Brain microvascular endothelial cell (primary cell): ENCODE results near the gene PLOD1.

Source experiments
- DNase-seq: peaks from one replicate; pipeline ENCODE4 v3.0.0-alpha.2; 2020
- H3K27ac ChIP-seq: fragments of 250-450 bp; sonication (Bioruptor Pico); 2 replicates; pipeline ENCODE4 v1.5.1; 2020; ENCODE audit warnings: mild to moderate bottlenecking, moderate library complexity
- H3K27me3 ChIP-seq: fragments of 250-450 bp; sonication (Bioruptor Pico); replicated peaks from 2 replicates; pipeline ENCODE4 v1.5.1; 2020; ENCODE audit warnings: mild to moderate bottlenecking
- H3K36me3 ChIP-seq: fragments of 250-450 bp; sonication (Bioruptor Pico); replicated peaks from 2 replicates; pipeline ENCODE4 v1.5.1; 2020; ENCODE audit warnings: mild to moderate bottlenecking
- H3K4me3 ChIP-seq: 2 replicates; pipeline ENCODE4 v1.5.1; 2011; ENCODE audit warnings: low read depth, mild to moderate bottlenecking, control low read depth, low read length, moderate library complexity
- CTCF ChIP-seq: IDR thresholded peaks from 2 replicates; pipeline ENCODE4 v1.5.1; 2011; ENCODE audit warnings: low read depth, mild to moderate bottlenecking, moderate library complexity, low read length, control low read depth, inconsistent platforms; ENCODE audit errors: missing control alignments
- in situ Hi-C: cut with HindIII; loops from 2 replicates; pipeline ENCODE4 v1.10.0; 2017; ENCODE audit warnings: low sequenced_read_pairs, low pct_ligation_motif_present

The PLOD1 gene

GRCh38 chr1:11925938-11926292 lies 8.6 kb upstream of the PLOD1 start:
- DNase-seq = no peak
- Histone ChIP-seq H3K4me3 (peak overlapping the region; percentile 56), H3K27me3 (no peaks in the 10 kb centered on the region), H3K36me3 (peaks cover 6% of the 10 kb centered on the region), H3K27ac (no peak overlapping the region)
- no peak for TF ChIP-seq CTCF
- in situ Hi-C loops = no loop called here

GRCh38 chr1:11927866-11928592 lies 6.5 kb upstream of the PLOD1 start:
- no peak for TF ChIP-seq CTCF
- no peak for DNase-seq
- Histone ChIP-seq H3K27me3 (no peaks in the 10 kb centered on the region), H3K27ac (no peak overlapping the region), H3K36me3 (no peaks in the 10 kb centered on the region), H3K4me3 (no peak overlapping the region)
- in situ Hi-C loops = no loop called here

GRCh38 chr1:11929849-11930248 lies 4.7 kb upstream of the PLOD1 start:
- DNase-seq = no peak
- in situ Hi-C loops = no loop called here
- Histone ChIP-seq H3K4me3 (no peak overlapping the region), H3K27me3 (no peaks in the 10 kb centered on the region), H3K36me3 (no peaks in the 10 kb centered on the region), H3K27ac (no peak overlapping the region)
- TF ChIP-seq CTCF = no peak

DNA sequence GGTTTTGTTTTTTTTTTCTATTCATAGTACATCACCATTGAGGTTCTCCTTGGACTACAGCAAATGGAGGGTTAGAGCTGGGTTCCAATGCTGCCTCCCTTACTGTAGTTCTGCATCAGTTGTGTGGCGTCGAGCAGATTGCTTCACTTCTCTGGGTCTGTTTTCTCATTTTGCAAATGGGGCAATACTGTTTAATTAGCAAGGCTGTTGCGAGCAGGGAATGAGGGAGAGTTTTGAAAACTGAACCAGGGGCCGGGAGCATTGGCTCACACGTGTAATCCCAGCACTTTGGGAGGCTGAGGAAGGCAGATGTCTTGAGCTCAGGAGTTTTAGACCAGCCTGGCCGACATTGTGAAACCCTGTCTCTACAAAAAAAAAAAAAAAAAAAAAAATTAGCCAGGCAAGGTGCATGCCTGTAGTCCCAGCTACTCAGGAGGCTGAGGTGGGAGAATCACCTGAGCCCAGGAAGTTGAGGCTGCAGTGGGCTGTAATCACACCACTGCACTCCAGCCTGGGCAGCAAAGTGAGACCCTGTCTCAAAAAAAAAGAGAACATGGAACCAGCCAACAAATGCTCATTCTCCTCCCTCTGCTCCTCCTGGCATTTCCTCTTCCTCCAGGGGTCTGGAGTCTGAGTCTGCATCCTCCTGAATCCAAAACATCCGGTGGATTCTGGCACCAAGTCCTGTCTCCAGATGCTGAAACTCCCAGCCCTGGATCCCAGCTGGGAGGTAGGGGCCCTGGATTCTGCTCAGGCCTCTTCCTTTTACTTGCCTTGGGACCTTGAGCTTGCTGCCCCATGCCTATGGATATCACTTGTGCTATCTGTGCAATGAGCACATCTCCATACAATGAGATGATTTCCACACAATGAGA lies 3.7 kb upstream of the PLOD1 start:
- no peak overlapping the region for H3K4me3 ChIP-seq
- in situ Hi-C loops = no loop called here
- no peak for TF ChIP-seq CTCF
- no peaks in the 10 kb centered on the region for H3K36me3 ChIP-seq
- no peak overlapping the region for H3K27ac ChIP-seq
- DNase-seq = no peak
- no peaks in the 10 kb centered on the region for H3K27me3 ChIP-seq

- Histone ChIP-seq H3K36me3 (no peaks in the 10 kb centered on the region), H3K27me3 (no peaks in the 10 kb centered on the region), H3K4me3 (no peak overlapping the region), H3K27ac (no peak overlapping the region)
- TF ChIP-seq CTCF = no peak
- in situ Hi-C loops = no loop called here
- no peak for DNase-seq
These were observed 2.7 kb upstream of the PLOD1 start for GRCh38 chr1:11931845-11932244.
